HUES48 (cell line): ENCODE data around the gene CLIP1.
"Not testable (repeated sequence)": the region's sequence is repeated elsewhere in the genome, so short reads cannot be mapped to it uniquely, and the experiment has no call there.

Experiments
- H3K27ac ChIP-seq: one replicate; pipeline ENCODE4 v1.7.0; 2013; ENCODE audit warnings: low read depth, low read length, inconsistent platforms
- H3K27me3 ChIP-seq: 2 replicates; pipeline ENCODE4 v1.6.1; 2013; ENCODE audit warnings: mild to moderate bottlenecking, low read length; ENCODE audit not compliant: control insufficient read depth, insufficient read depth
- H3K36me3 ChIP-seq: 2 replicates; pipeline ENCODE4 v1.6.1; 2013; ENCODE audit warnings: low read length; ENCODE audit not compliant: control insufficient read depth, insufficient read depth
- H3K4me1 ChIP-seq: 2 replicates; pipeline ENCODE4 v1.6.1; 2013; ENCODE audit warnings: mild to moderate bottlenecking, low read length; ENCODE audit not compliant: control insufficient read depth, insufficient read depth
- H3K4me3 ChIP-seq: 2 replicates; pipeline ENCODE4 v1.5.1; 2013; ENCODE audit warnings: mild to moderate bottlenecking, low read depth, low read length
- H3K9ac ChIP-seq: 2 replicates; pipeline ENCODE4 v1.6.1; 2013; ENCODE audit warnings: mild to moderate bottlenecking, low read depth, low read length, moderate library complexity
- H3K9me3 ChIP-seq: 2 replicates; pipeline ENCODE4 v1.6.1; 2013; ENCODE audit warnings: low read length; ENCODE audit not compliant: control insufficient read depth, insufficient read depth

The CLIP1 gene

DNA sequence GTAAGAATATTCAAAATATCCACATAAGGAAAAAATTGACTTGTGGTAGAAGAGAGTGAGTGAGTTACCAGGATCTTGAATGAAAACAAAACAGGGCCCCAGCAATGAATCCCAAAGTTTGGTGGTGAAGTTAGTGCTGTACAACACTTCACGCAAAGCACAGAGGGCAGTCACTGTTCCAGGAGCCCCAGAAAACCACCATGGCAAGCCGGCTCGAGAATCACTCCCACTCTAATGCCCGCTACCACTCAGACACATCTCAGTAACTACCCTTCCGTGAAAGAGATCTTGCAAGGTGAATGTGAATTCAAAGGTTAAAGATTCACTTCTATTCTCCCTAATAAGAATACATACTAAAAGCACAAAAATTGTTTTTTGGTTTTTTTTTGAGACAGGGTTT lies 30.1 kb downstream of the CLIP1 start:
- no peaks in the 10 kb centered on the region for H3K27me3 ChIP-seq
- H3K36me3 ChIP-seq, result no peaks in the 10 kb centered on the region
- no peaks in the 10 kb centered on the region for H3K4me1 ChIP-seq
- no peak overlapping the region for H3K27ac ChIP-seq
- H3K9me3 ChIP-seq, result no peaks in the 10 kb centered on the region
- no peak overlapping the region for H3K9ac ChIP-seq
- H3K4me3 ChIP-seq, result no peak overlapping the region

DNA sequence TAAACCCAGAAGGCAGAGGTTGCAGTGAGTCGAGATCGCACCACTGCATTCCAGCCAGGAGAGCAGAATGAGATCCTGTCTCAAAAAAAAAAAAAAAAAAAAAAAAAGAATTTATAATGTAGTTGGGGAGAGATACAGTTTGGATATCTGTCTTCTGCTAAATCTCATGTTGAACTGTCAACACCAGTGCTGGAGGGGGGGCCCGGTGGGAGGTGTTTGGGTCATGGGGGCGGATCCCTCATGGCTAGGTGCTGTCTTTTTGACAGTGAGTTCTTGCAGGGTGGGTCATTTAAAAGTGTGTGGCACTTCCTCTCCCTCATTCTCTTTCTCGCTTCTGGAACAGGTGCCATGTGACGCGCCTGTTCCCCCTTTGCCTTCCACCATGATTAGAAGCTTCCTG lies 32.8 kb downstream of the CLIP1 start:
- Histone ChIP-seq H3K4me1 (peaks cover 8% of the 10 kb centered on the region; the same call in 1 of the 2 replicates), H3K9me3 (no peaks in the 10 kb centered on the region), H3K27me3 (no peaks in the 10 kb centered on the region), H3K27ac (no peak overlapping the region), H3K9ac (no peak overlapping the region), H3K36me3 (no peaks in the 10 kb centered on the region), H3K4me3 (no peak overlapping the region)

DNA sequence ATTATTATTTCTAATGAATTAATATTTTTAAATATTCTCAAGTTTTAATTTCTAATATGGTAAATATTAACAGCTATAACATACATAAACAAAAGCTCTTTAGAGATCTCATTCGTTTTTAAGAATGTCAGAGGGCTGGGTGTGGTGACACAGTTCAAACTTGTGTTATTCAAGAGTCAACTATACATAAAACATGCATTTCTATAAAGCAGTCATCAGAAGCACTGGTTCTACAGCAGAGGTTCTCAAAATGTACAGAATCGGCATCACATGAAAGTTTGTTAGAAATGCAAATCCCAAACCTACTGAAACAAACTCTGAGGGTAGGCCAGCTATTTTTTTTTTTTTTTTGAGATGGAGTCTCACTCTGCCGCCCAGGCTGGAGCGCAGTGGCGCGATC lies 34.6 kb downstream of the CLIP1 start:
- Histone ChIP-seq H3K9me3 (no peaks in the 10 kb centered on the region), H3K36me3 (no peaks in the 10 kb centered on the region), H3K9ac (no peak overlapping the region)

DNA sequence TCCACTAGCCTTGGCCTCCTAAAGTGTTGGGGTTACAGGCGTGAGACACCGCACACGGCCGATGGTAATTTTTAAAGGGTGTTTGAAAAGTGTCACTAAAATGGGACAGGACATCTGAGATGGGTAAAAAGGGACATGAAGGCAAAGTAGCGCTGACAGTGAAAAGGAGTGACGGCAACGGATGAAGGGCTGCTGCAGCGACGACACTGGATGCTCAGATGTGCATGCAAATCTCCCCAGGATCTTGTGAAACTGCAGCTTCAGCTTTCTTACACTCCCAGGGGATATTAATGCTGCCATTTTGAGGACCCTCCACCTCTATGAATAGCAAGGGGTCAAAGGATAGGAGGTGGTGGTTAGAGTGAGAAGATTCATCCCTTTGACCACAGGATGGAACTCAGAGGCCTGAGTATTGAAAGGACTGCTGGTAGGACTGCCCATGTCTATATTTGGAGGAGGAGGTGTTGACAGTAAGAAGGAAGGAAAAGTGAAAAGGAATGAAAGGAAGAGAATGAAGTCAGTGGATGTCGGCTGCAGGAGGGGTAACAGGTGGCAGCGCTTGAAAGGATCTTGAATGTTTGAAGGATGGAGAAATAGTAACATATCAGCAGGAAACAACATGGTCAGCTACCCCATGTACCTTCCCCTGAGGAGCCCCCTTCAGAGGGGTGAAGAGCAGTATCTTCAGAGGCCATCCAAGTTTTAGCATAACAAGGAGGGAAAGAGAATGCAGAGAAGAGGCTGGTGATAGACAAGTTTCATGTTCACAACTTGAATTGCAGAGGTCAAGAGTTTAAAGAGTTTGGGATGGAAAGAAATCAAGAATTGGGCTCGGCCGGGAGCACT lies 37.1 kb downstream of the CLIP1 start:
- Histone ChIP-seq H3K27ac (no peak overlapping the region), H3K4me3 (no peak overlapping the region), H3K27me3 (no peaks in the 10 kb centered on the region), H3K9ac (no peak overlapping the region), H3K36me3 (no peaks in the 10 kb centered on the region), H3K4me1 (peaks cover 8% of the 10 kb centered on the region; the same call in 1 of the 2 replicates), H3K9me3 (no peaks in the 10 kb centered on the region)

More for the DNA sequence above, 34.6 kb downstream of the CLIP1 start:
- H3K4me1 ChIP-seq, result peaks cover 8% of the 10 kb centered on the region; the same call in 1 of the 2 replicates
- no peaks in the 10 kb centered on the region for H3K27me3 ChIP-seq
- no peak overlapping the region for H3K27ac ChIP-seq
- H3K4me3 ChIP-seq, result no peak overlapping the region

DNA sequence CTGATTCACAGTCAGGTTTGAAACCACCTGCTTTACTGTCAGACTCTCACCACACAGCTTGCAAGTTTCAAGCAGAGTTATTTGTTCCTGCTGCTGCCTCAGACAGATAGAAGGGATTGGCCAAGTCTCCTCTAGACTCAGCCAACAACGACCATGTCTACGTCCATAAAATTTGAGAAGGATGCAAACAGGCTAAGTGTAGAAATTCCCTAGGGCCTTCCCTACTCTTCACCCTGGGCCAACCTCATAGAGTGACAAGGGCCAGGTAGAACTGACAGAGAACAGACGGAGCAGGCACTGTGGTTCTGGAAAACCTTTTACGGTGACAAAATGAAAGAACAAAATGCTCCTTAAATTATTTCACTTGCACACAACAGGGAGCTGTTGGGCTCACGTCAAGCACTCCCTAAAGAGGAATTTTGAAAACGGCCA lies 39.5 kb downstream of the CLIP1 start:
- Histone ChIP-seq H3K36me3 (peaks cover under 1% of the 10 kb centered on the region; the same call in 1 of the 2 replicates), H3K9me3 (no peaks in the 10 kb centered on the region), H3K9ac (no peak overlapping the region), H3K27me3 (no peaks in the 10 kb centered on the region), H3K27ac (no peak overlapping the region), H3K4me3 (no peak overlapping the region), H3K4me1 (peaks cover 8% of the 10 kb centered on the region; the same call in 1 of the 2 replicates)

DNA sequence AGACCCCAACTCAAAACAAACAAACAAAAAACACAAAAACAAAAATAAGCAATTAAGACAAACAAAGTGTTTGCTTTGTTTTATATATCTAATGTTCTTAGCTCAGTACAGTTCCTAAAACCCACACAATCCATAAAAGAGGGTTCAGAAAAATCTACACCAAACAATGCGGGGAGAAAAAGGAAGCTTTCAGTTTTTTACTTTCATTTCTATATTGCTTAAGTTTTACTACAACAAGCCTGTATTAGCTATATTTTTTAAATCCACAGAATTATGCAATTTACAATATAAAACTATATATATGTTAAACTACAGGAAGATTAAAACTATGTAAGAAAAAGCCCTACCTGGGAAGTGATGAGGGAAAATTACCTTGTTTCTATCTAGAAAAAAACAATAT lies 41.4 kb downstream of the CLIP1 start:
- no peak overlapping the region for H3K9ac ChIP-seq
- no peaks in the 10 kb centered on the region for H3K9me3 ChIP-seq
- no peak overlapping the region for H3K27ac ChIP-seq
- H3K27me3 ChIP-seq, result no peaks in the 10 kb centered on the region
- peaks cover 8% of the 10 kb centered on the region; the same call in 1 of the 2 replicates for H3K4me1 ChIP-seq
- peaks cover 9% of the 10 kb centered on the region for H3K36me3 ChIP-seq
- no peak overlapping the region for H3K4me3 ChIP-seq

DNA sequence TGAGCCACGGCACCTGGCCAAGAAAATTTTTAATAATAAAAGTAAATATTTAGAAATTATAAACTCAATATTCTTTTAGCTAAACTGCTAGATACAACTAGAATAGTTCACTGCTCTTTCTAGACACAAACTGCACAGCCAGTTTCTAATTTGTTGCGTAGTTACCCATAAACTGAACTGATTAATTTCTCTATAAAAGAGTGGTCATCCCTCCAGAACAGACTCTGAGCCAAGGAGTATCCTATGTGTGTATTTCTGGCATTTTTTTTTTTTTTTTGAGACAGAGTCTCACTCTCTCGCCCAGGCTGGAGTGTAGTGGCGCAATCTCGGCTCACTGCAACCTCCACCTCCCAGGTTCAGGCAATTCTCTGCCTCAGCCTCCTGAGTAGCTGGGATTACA lies 45.7 kb downstream of the CLIP1 start:
- not testable (repeated sequence) for H3K4me3 ChIP-seq, H3K9ac ChIP-seq, H3K9me3 ChIP-seq, H3K4me1 ChIP-seq, H3K27me3 ChIP-seq, H3K36me3 ChIP-seq, H3K27ac ChIP-seq

DNA sequence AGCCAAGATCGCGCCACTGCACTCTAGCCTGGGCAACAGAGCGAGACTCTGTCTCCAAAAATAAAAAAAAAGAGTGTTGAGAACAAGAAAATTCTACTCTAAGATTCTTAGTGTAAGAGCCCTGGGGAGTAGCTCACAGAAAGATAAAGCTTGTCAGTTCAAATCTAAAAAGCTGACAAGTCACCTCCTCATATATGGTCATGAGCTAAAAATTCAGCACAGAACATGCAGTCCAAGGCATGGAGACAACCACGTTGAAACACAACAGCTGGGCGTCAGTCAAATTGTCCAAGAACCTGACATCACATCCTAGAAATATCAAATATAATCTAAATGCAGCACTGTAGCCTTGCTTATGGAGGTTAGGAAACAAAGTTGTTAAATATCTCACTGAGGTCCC lies 47.8 kb downstream of the CLIP1 start:
- H3K27ac ChIP-seq, result no peak overlapping the region
- H3K9me3 ChIP-seq, result no peaks in the 10 kb centered on the region
- no peaks in the 10 kb centered on the region for H3K4me1 ChIP-seq
- H3K27me3 ChIP-seq, result no peaks in the 10 kb centered on the region
- peaks cover 9% of the 10 kb centered on the region for H3K36me3 ChIP-seq
- no peak overlapping the region for H3K4me3 ChIP-seq
- H3K9ac ChIP-seq, result no peak overlapping the region

DNA sequence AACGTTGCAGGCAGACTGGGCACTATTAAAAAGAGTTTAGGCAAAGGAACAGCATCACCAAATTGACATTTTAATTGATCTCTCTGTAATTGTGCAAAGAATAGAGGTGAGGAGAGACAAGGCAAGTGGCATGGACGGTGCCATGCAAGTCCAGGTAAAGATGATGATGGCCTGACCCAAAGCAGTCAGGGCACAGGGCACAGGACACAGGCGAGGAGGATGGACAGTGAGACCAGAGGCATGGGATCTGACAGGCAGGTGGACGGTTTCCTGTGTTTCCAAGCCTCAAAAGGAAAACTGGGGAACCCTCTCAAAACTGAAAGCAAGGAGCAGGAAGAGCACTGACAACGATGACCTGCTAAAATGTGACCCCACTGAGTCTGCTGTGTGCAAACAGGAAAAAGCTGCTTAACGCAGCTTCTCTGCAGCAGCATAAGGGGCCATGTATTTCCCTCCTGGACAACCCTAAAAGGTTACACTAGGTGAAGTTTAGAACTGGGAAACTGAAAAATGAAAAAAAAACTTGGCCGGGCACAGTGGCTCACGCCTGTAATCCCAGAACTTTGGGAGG lies 50.9 kb downstream of the CLIP1 start:
- H3K9ac ChIP-seq, result no peak overlapping the region
- H3K4me3 ChIP-seq, result no peak overlapping the region
- H3K36me3 ChIP-seq, result no peaks in the 10 kb centered on the region
- no peak overlapping the region for H3K27ac ChIP-seq
- no peaks in the 10 kb centered on the region for H3K27me3 ChIP-seq
- H3K9me3 ChIP-seq, result no peaks in the 10 kb centered on the region
- H3K4me1 ChIP-seq, result peaks cover 9% of the 10 kb centered on the region

DNA sequence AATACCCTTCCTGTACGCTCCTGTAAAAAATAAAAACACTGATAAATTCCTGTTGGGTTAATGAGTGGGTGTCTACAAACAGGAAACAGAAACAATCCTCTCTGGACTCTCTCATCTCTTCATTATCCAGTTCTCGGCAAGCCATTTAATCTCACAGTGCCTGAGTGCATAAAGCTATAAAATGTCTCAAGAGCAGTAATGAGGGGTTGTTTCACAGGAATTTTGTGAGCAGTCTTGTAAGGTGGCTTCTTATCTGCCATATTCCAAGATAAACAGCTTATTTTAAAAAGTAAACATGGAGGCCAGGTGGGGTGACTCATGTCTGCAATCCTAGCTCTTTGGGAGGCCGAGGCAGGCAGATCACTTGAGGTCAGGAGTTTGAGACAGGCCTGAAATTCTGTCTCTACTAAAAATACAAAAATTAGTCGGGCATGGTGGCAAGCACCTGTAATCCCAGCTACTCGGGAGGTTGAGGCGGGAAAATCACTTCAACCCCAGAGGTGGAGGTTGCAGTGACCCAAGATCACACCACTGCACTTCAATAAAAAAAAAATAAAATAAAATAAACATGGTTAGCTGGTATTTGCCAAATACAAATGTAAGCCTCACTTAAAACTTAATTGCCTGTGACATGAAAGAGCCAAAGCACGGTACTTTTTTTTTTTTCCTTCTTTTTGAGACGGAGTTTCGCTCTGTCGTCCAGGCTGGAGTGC lies 54.0 kb downstream of the CLIP1 start:
- H3K36me3 ChIP-seq, result no peaks in the 10 kb centered on the region
- no peak overlapping the region for H3K4me3 ChIP-seq
- peaks cover 10% of the 10 kb centered on the region for H3K4me1 ChIP-seq
- H3K9me3 ChIP-seq, result no peaks in the 10 kb centered on the region
- peak overlapping the region; percentile 94 for H3K27ac ChIP-seq
- no peak overlapping the region for H3K9ac ChIP-seq
- H3K27me3 ChIP-seq, result no peaks in the 10 kb centered on the region

DNA sequence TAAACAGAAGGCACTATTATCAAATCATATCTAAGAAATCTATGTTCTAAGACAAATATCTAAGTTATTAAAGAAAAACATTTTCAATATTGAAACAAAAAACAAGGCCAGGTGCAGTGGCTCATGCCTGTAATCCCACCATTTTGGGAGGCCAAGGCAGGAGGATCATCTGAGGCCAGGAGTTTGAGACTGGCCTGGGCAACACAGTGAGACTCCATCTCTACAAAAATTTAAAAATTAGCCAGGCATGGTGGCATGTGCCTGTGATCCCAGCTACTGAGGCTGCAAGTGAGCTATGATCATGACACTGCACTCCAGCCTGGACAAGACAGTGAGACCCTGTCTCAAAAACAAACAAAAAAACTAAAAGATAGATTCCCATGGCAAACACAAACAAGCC lies 54.8 kb downstream of the CLIP1 start:
- H3K9me3 ChIP-seq, H3K4me1 ChIP-seq, H3K27me3 ChIP-seq, H3K36me3 ChIP-seq, H3K4me3 ChIP-seq: not testable (repeated sequence)
- H3K27ac ChIP-seq, result peak overlapping the region; percentile 94
- peak overlapping the region; percentile 77; the same call in 1 of the 2 replicates for H3K9ac ChIP-seq
